Endothelial cell of umbilical vein (primary cell): ENCODE measurements around the gene CYP3A5. TPM values are rescaled to one million over a fixed set of nuclear protein-coding genes. Genes with fewer than 3 reads are reported as not detected.

Source experiments
- BruUV-seq: library from RNA; stranded (reverse); fragments of 400-500 nt; replicated peaks from 2 replicates; lab custom pipeline; 2021; lab: Mats Ljungman, UMichigan
- CTCF ChIA-PET: fragments of 300-600, 350-600 bp; sonication (Branson Sonifier 250); formaldehyde crosslinking; loops from one replicate; lab custom pipeline; 2021; ENCODE audit warnings: antibody characterized with exemption, inconsistent platforms; lab: Charles Lee
- POLR2A ChIA-PET: fragments of 300-600, 350-600 bp; sonication (Branson Sonifier 250); formaldehyde crosslinking; loops from one replicate; lab custom pipeline; 2021; ENCODE audit warnings: antibody characterized with exemption, inconsistent platforms; lab: Charles Lee
- DNase-seq: peaks from one replicate; pipeline ENCODE4 v3.0.0-alpha.2; 2011; ENCODE audit warnings: low read depth, low spot score
- FAIRE-seq: peaks from 2 replicates; lab custom pipeline; 2011; peaks lifted over from hg19 to GRCh38; lab: Jason Lieb, UNC
- H2AFZ ChIP-seq: 2 replicates; pipeline ENCODE4 v1.6.0; 2012; ENCODE audit warnings: low read depth, low read length, control low read depth, inconsistent platforms
- H3K27ac ChIP-seq: 2 replicates; pipeline ENCODE4 v1.5.1; 2011; ENCODE audit warnings: low read depth, mild to moderate bottlenecking, control low read depth, low read length, moderate library complexity; ENCODE audit not compliant: insufficient read depth
- H3K27me3 ChIP-seq, 2 experiments: 2 replicates each; pipeline versions ENCODE4 v1.6.0 to v1.6.1; 2011; ENCODE audit warnings: low read length in 2 of 2, mixed read lengths in 1 of 2; ENCODE audit not compliant: control insufficient read depth in 2 of 2, insufficient read depth in 2 of 2
- H3K36me3 ChIP-seq, 2 experiments: 2 replicates in 1 of 2; 3 replicates in 1 of 2; pipeline ENCODE4 v1.5.1; 2011; ENCODE audit warnings: low read length in 2 of 2, mild to moderate bottlenecking in 1 of 2, moderate library complexity in 1 of 2; ENCODE audit not compliant: control insufficient read depth in 2 of 2, insufficient read depth in 2 of 2; ENCODE audit errors: extremely low read depth in 1 of 2
- H3K4me1 ChIP-seq: 3 replicates; pipeline ENCODE4 v1.5.1; 2011; ENCODE audit warnings: mild to moderate bottlenecking, low read length; ENCODE audit not compliant: control insufficient read depth, insufficient read depth; ENCODE audit errors: extremely low read depth
- H3K4me2 ChIP-seq: 2 replicates; pipeline ENCODE4 v1.6.1; 2011; ENCODE audit warnings: low read length, control low read depth, mixed read lengths; ENCODE audit not compliant: insufficient read depth
- H3K4me3 ChIP-seq, 3 experiments: fragments of 200-600 bp in 1 of 3; sonication (generic), shearing (Covaris generic) in 1 of 3; replicated peaks in 1 of 3; 2 replicates each; pipeline ENCODE4 v1.5.1; 2011 to 2016; ENCODE audit warnings: control low read depth in 3 of 3, low read length in 3 of 3, mild to moderate bottlenecking in 2 of 3, inconsistent platforms in 1 of 3, low read depth in 1 of 3, moderate library complexity in 1 of 3; ENCODE audit not compliant: insufficient read depth in 1 of 3
- H3K79me2 ChIP-seq: 2 replicates; pipeline ENCODE4 v1.6.0; 2012; ENCODE audit warnings: low read length, inconsistent platforms; ENCODE audit not compliant: control insufficient read depth, insufficient read depth
- H3K9ac ChIP-seq: replicated peaks from 2 replicates; pipeline ENCODE3; 2011; ENCODE audit warnings: low read length, control low read depth; ENCODE audit not compliant: insufficient read depth; ENCODE audit errors: extremely low read depth
- H3K9me1 ChIP-seq: replicated peaks from 3 replicates; pipeline ENCODE4 v1.6.0; 2011; ENCODE audit warnings: mild to moderate bottlenecking, low read length; ENCODE audit not compliant: control insufficient read depth, insufficient read depth; ENCODE audit errors: extremely low read depth
- H3K9me3 ChIP-seq: replicated peaks from 2 replicates; pipeline ENCODE4 v1.5.1; 2012; ENCODE audit warnings: low read length, inconsistent platforms; ENCODE audit not compliant: control insufficient read depth, insufficient read depth
- H4K20me1 ChIP-seq: replicated peaks from 2 replicates; pipeline ENCODE3; 2011; ENCODE audit warnings: mild to moderate bottlenecking, low read length; ENCODE audit not compliant: control insufficient read depth, insufficient read depth; ENCODE audit errors: extremely low read depth
- CTCF ChIP-seq, 2 donors: IDR thresholded peaks; 1 replicate in 1 of 2; 2 replicates in 1 of 2; pipeline ENCODE4 v1.5.1; 2011; ENCODE audit warnings: low read length in 2 of 2, mild to moderate bottlenecking in 2 of 2, moderate library complexity in 2 of 2, control low read depth in 1 of 2, inconsistent platforms in 1 of 2, low read depth in 1 of 2; ENCODE audit not compliant: insufficient read depth in 1 of 2; ENCODE audit errors: extremely low read depth in 1 of 2
- EZH2 ChIP-seq: IDR thresholded peaks from 2 replicates; pipeline ENCODE4 v1.6.1; 2012; ENCODE audit warnings: borderline replicate concordance, low read depth, mild to moderate bottlenecking, moderate library complexity, low read length, inconsistent platforms; ENCODE audit not compliant: severe bottlenecking
- GATA2 ChIP-seq: IDR thresholded peaks from 2 replicates; pipeline ENCODE4 v1.7.0; 2011; ENCODE audit warnings: low read depth, mild to moderate bottlenecking, moderate library complexity, mixed read lengths, low read length; ENCODE audit not compliant: insufficient read length, insufficient read depth
- JUN ChIP-seq: IDR thresholded peaks from 2 replicates; pipeline ENCODE4 v1.6.1; 2011; ENCODE audit warnings: borderline replicate concordance, low read depth; ENCODE audit not compliant: insufficient read length, insufficient read depth
- MAX ChIP-seq: IDR thresholded peaks from 2 replicates; pipeline ENCODE4 v1.6.1; 2011; ENCODE audit not compliant: insufficient read depth, insufficient read length
- MYC ChIP-seq: IDR thresholded peaks from one replicate; pipeline ENCODE4 v1.6.1; 2011; ENCODE audit warnings: mild to moderate bottlenecking, low read depth, low read length
- POLR2A ChIP-seq: IDR thresholded peaks from 2 replicates; pipeline ENCODE4 v1.6.1; 2012; ENCODE audit warnings: low read depth, mild to moderate bottlenecking, control low read depth, low read length
- dilution Hi-C: fragments of 300-500 bp; cut with MboI; formaldehyde crosslinking; loops from one replicate; pipeline ENCODE4 v1.15.0; 2019; ENCODE audit warnings: low sequenced_read_pairs; ENCODE audit not compliant: extremely low pct_ligation_motif_present
- intact Hi-C: fragments of 100-400 bp; cut with micrococcal nuclease; formaldehyde crosslinking; loops from one replicate; pipeline ENCODE4 v1.10.0; 2022
- polyA plus RNA-seq, 4 experiments: library from polyadenylated mRNA; depleted of rRNA in 3 of 4; stranded (reverse) in 3 of 4; unstranded in 1 of 4; fragments of >200 nt; gene quantifications; 2 replicates each; pipeline versions ENCODE4 v1.2.1 to v1.2.3, GENCODE V29; 2011 to 2012; ENCODE audit warnings: missing spikeins in 1 of 4
- total RNA-seq: library from RNA; stranded (reverse); gene quantifications from 2 replicates; pipeline ENCODE4 v1.2.3, GENCODE V29; 2021

The CYP3A5 gene
- total and polyA plus RNA-seq, 2 donors (not counting 3 experiments of a cell fraction or from before 2014, with no cell fraction given) = not detected

DNA sequence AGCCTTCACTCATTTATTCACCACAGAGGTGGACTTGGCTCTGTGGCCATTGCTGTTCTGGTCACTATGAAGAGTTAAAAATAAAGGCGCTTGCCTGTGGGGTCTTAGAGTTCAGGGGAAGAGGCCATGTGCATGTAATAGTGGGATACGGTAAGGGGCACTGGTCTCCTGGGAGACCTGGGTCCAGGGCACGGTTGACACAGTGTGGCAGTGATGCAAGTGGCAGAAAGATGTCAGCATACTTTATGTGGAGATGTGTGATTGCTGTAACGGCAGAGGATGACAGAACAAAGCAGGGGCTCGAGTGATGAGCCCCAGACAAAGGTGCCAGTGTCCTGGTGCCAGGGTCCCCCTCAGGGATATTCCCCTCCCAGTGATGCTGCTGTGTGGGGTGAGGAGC is 54.5 kb downstream of the CYP3A5 start:
- no peak overlapping the region for H2AFZ ChIP-seq
- H4K20me1 ChIP-seq = no peaks in the 10 kb centered on the region
- dilution Hi-C loops = no loop called here
- BruUV-seq = no TSS peak
- no peak overlapping the region for H3K9ac ChIP-seq
- H3K27me3 ChIP-seq = no peaks in the 10 kb centered on the region
- H3K36me3 ChIP-seq = peaks cover 32 to 66% of the 10 kb centered on the region in 2 experiments
- intact Hi-C loops = no loop called here
- no peaks in the 10 kb centered on the region for H3K4me1 ChIP-seq
- no peak for FAIRE-seq
- H3K9me3 ChIP-seq = no peaks in the 10 kb centered on the region
- no peaks in the 10 kb centered on the region for H3K9me1 ChIP-seq
- no peak for DNase-seq
- ChIA-PET POLR2A (no interaction called here), CTCF (no interaction called here)
- H3K79me2 ChIP-seq = no peaks in the 10 kb centered on the region
- no peak for TF ChIP-seq CTCF (IDR thresholded peaks at IDR 0.05; ENCODE audit: extremely low read depth in 1 of 2, insufficient read depth in 1 of 2, low read depth in 1 of 2, low read length in 2 of 2)
- no peak for TF ChIP-seq MYC
- H3K4me3 ChIP-seq = no peak overlapping the region
- H3K4me2 ChIP-seq = no peak overlapping the region
- no peak overlapping the region for H3K27ac ChIP-seq

DNA sequence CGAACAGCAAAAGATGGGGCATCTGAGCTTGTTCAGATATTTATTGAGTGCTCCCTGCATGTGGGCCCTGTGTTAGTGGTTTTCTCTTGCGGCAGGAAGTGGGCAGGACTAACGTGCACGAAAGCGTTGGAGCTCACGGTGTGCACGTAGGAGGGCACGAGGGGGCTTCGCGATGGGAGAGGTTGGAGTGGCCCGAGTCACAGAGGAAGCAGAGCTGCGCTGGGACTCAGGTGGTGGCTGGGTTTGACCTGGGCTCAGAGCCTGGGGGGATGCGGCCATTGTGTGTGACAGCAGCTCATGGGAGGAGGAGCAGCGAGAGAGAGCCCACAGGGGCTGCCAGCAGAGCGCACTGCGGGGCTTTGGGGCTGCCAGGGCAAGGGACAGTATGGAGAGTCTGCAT is 55.3 kb downstream of the CYP3A5 start:
- Histone ChIP-seq H3K79me2 (no peaks in the 10 kb centered on the region), H3K4me3 (no peak overlapping the region), H3K4me2 (no peak overlapping the region), H2AFZ (no peak overlapping the region), H4K20me1 (no peaks in the 10 kb centered on the region), H3K36me3 (peaks cover 29 to 66% of the 10 kb centered on the region in 2 experiments), H3K9ac (no peak overlapping the region), H3K27ac (no peak overlapping the region), H3K4me1 (no peaks in the 10 kb centered on the region), H3K9me3 (no peaks in the 10 kb centered on the region), H3K9me1 (no peaks in the 10 kb centered on the region), H3K27me3 (no peaks in the 10 kb centered on the region)
- dilution Hi-C loops = no loop called here
- TF ChIP-seq GATA2 = no peak
- no peak for TF ChIP-seq JUN
- TF ChIP-seq EZH2 = no peak
- no peak for TF ChIP-seq MYC
- no peak for TF ChIP-seq MAX
- no peak for TF ChIP-seq POLR2A
- TF ChIP-seq CTCF (IDR thresholded peaks at IDR 0.05; ENCODE audit: extremely low read depth in 1 of 2, insufficient read depth in 1 of 2, low read depth in 1 of 2, low read length in 2 of 2) = no peak
- ChIA-PET POLR2A (no interaction called here), CTCF (no interaction called here)
- FAIRE-seq (no peak), DNase-seq (no peak)
- no TSS peak for BruUV-seq
- intact Hi-C loops = no loop called here
